IMR-90 (cell line): ENCODE results near the gene PRSS38. TPM values are rescaled to one million over a fixed set of nuclear protein-coding genes. Genes with fewer than 3 reads are reported as not detected.
A peak's percentile ranks its signal among the peaks of the same experiment; 100 is the strongest.

Experiments
- ATAC-seq: fragments of 200-7000 bp; cut with Tn5 transposase; 2 replicates; pipeline ENCODE4 v1.9.1; 2020; ENCODE audit warnings: low read depth, mild to moderate bottlenecking, moderate library complexity
- BruUV-seq: library from RNA; stranded (reverse); fragments of 400-500 nt; replicated peaks from 2 replicates; lab custom pipeline; 2021; lab: Mats Ljungman, UMichigan
- CTCF ChIA-PET: fragments of 300-600 bp; formaldehyde crosslinking; extraction: SDS; loops from one replicate; lab custom pipeline; 2021; ENCODE audit warnings: antibody characterized with exemption; lab: Yijun Ruan, JAX
- POLR2A ChIA-PET: fragments of 300-600 bp; sonication (Branson Sonifier 250); formaldehyde crosslinking; loops from one replicate; lab custom pipeline; 2022; ENCODE audit warnings: antibody characterized with exemption; ENCODE audit not compliant: unreplicated experiment; lab: Charles Lee
- DNase-seq: peaks from one replicate; pipeline ENCODE4 v3.0.0; 2013
- H2AFZ ChIP-seq: replicated peaks from 2 replicates; pipeline ENCODE3; 2013; ENCODE audit warnings: low read length, mild to moderate bottlenecking; ENCODE audit not compliant: poor library complexity
- H2AK5ac ChIP-seq: 2 replicates; pipeline ENCODE4 v1.6.1; 2013; ENCODE audit warnings: low read depth, low read length, inconsistent platforms
- H2AK9ac ChIP-seq: replicated peaks from 2 replicates; pipeline ENCODE3; 2013; ENCODE audit warnings: mild to moderate bottlenecking, low read depth, low read length, moderate library complexity; ENCODE audit not compliant: poor library complexity
- H2BK120ac ChIP-seq: 2 replicates; pipeline ENCODE4 v1.6.1; 2013; ENCODE audit warnings: low read depth, low read length, inconsistent platforms
- H2BK15ac ChIP-seq: 3 replicates; pipeline ENCODE4 v1.6.1; 2013; ENCODE audit warnings: low read depth, low read length, inconsistent platforms
- H2BK20ac ChIP-seq: 2 replicates; pipeline ENCODE4 v1.6.1; 2013; ENCODE audit warnings: low read depth, mild to moderate bottlenecking, inconsistent platforms, low read length, moderate library complexity
- H2BK5ac ChIP-seq: 2 replicates; pipeline ENCODE4 v1.6.1; 2013; ENCODE audit warnings: mild to moderate bottlenecking, low read depth, low read length, inconsistent platforms; ENCODE audit not compliant: poor library complexity, severe bottlenecking
- H3K14ac ChIP-seq: replicated peaks from 2 replicates; pipeline ENCODE4 v1.6.1; 2013; ENCODE audit warnings: low read depth, low read length, inconsistent platforms
- H3K18ac ChIP-seq: 2 replicates; pipeline ENCODE4 v1.6.1; 2013; ENCODE audit warnings: low read depth, low read length, control low read depth
- H3K23ac ChIP-seq: 2 replicates; pipeline ENCODE4 v1.6.1; 2013; ENCODE audit warnings: low read depth, low read length, inconsistent platforms
- H3K27ac ChIP-seq: 2 replicates; pipeline ENCODE4 v1.5.1; 2013; ENCODE audit warnings: mild to moderate bottlenecking, control low read depth, low read length; ENCODE audit not compliant: insufficient read depth
- H3K27me3 ChIP-seq: 2 replicates; pipeline ENCODE4 v1.6.1; 2013; ENCODE audit warnings: low read length; ENCODE audit not compliant: control insufficient read depth, insufficient read depth
- H3K36me3 ChIP-seq: 2 replicates; pipeline ENCODE4 v1.6.1; 2013; ENCODE audit warnings: low read length, mixed read lengths; ENCODE audit not compliant: control insufficient read depth, insufficient read depth
- H3K4ac ChIP-seq: 2 replicates; pipeline ENCODE4 v1.6.1; 2013; ENCODE audit warnings: low read depth, low read length, inconsistent platforms
- H3K4me1 ChIP-seq: 2 replicates; pipeline ENCODE4 v1.6.1; 2013; ENCODE audit warnings: low read length, mixed read lengths; ENCODE audit not compliant: control insufficient read depth, insufficient read depth
- H3K4me2 ChIP-seq: 2 replicates; pipeline ENCODE4 v1.6.1; 2013; ENCODE audit warnings: low read depth, mild to moderate bottlenecking, control low read depth, low read length, moderate library complexity
- H3K4me3 ChIP-seq: 2 replicates; pipeline ENCODE4 v1.5.1; 2013; ENCODE audit warnings: low read depth, mild to moderate bottlenecking, control low read depth, low read length, moderate library complexity; ENCODE audit not compliant: insufficient read depth
- H3K56ac ChIP-seq: 2 replicates; pipeline ENCODE4 v1.6.1; 2013; ENCODE audit warnings: low read length, inconsistent platforms; ENCODE audit not compliant: insufficient read depth; ENCODE audit errors: extremely low read depth
- H3K79me1 ChIP-seq, 2 experiments: 2 replicates each; pipeline ENCODE4 v1.6.1; 2013; ENCODE audit warnings: low read length in 2 of 2, inconsistent platforms in 1 of 2, low read depth in 1 of 2
- H3K9ac ChIP-seq: 2 replicates; pipeline ENCODE4 v1.6.1; 2013; ENCODE audit warnings: low read depth, low read length, control low read depth
- H3K9me1 ChIP-seq: 2 replicates; pipeline ENCODE4 v1.6.1; 2013; ENCODE audit warnings: low read length, inconsistent platforms; ENCODE audit not compliant: insufficient read depth
- H3K9me3 ChIP-seq: 2 replicates; pipeline ENCODE4 v1.6.1; 2013; ENCODE audit warnings: low read length; ENCODE audit not compliant: control insufficient read depth, insufficient read depth
- H4K20me1 ChIP-seq: 2 replicates; pipeline ENCODE4 v1.6.1; 2013; ENCODE audit warnings: low read length, inconsistent platforms; ENCODE audit not compliant: insufficient read depth
- H4K5ac ChIP-seq: 2 replicates; pipeline ENCODE4 v1.6.1; 2013; ENCODE audit warnings: mild to moderate bottlenecking, low read depth, low read length, control low read depth
- H4K8ac ChIP-seq, 2 experiments: 2 replicates each; pipeline ENCODE4 v1.6.1; 2013; ENCODE audit warnings: low read depth in 2 of 2, low read length in 2 of 2, control low read depth in 1 of 2, inconsistent platforms in 1 of 2
- H4K91ac ChIP-seq: 2 replicates; pipeline ENCODE4 v1.6.1; 2013; ENCODE audit warnings: low read depth, low read length, inconsistent platforms; ENCODE audit not compliant: insufficient read depth
- NFE2L2 ChIP-seq: fragments of 150-350 bp; IDR thresholded peaks from 2 replicates; pipeline ENCODE4 v1.6.1; 2016; ENCODE audit warnings: low read depth, mild to moderate bottlenecking, low read length
- RAD21 ChIP-seq: IDR thresholded peaks from 2 replicates; pipeline ENCODE4 v1.6.1; 2012; ENCODE audit warnings: low read length, improper control_type of control experiment
- RCOR1 ChIP-seq: IDR thresholded peaks from 2 replicates; pipeline ENCODE4 v1.6.1; 2012; ENCODE audit warnings: mild to moderate bottlenecking, low read length, improper control_type of control experiment; ENCODE audit not compliant: insufficient replicate concordance
- WGBS, 2 experiments: methylation state at CpG; one replicate each; pipeline versions ENCODE4 v1.1.5 to v1.1.7; 2013; ENCODE audit warnings: missing lambda C conversion rate in 2 of 2; ENCODE audit not compliant: insufficient read length in 1 of 2; ENCODE audit errors: extremely low coverage in 2 of 2; 5-methylcytosine and 5-hydroxymethylcytosine counted together
- dilution Hi-C: fragments of 300-500 bp; cut with HindIII; formaldehyde crosslinking; loops from one replicate; pipeline ENCODE4 v1.14.3; 2018; ENCODE audit warnings: low sequenced_read_pairs; ENCODE audit not compliant: unreplicated experiment
- in situ Hi-C: fragments of 300-500 bp; cut with MboI; formaldehyde crosslinking; loops from 3 replicates; pipeline ENCODE4 v1.14.3; 2019; ENCODE audit warnings: low sequenced_read_pairs, inconsistent platforms, mixed read lengths
- intact Hi-C: fragments of 100-400 bp; cut with micrococcal nuclease; formaldehyde crosslinking; loops from 2 replicates; pipeline ENCODE4 v1.10.0; 2022
- polyA plus RNA-seq, 3 experiments: library from polyadenylated mRNA; depleted of rRNA; stranded (reverse); fragments of >200 nt; gene quantifications; 2 replicates each; pipeline ENCODE4 v1.2.3, GENCODE V29; 2012; ENCODE audit warnings: low replicate concordance in 1 of 3
- total RNA-seq: library from RNA; depleted of rRNA; stranded (reverse); fragments of >200 nt; gene quantifications from 2 replicates; pipeline ENCODE4 v1.2.3, GENCODE V29; 2012
- TF ChIP-seq, protein P1 (sequence below): conservative IDR thresholded peaks from 2 replicates; pipeline ENCODE4 v1.5.1; 2012; ENCODE audit warnings: mild to moderate bottlenecking, low read depth, low read length, improper control_type of control experiment

The PRSS38 gene
- total and polyA plus RNA-seq, 2 of the 4 experiments (the other 2 are of a cell fraction): not detected

DNA sequence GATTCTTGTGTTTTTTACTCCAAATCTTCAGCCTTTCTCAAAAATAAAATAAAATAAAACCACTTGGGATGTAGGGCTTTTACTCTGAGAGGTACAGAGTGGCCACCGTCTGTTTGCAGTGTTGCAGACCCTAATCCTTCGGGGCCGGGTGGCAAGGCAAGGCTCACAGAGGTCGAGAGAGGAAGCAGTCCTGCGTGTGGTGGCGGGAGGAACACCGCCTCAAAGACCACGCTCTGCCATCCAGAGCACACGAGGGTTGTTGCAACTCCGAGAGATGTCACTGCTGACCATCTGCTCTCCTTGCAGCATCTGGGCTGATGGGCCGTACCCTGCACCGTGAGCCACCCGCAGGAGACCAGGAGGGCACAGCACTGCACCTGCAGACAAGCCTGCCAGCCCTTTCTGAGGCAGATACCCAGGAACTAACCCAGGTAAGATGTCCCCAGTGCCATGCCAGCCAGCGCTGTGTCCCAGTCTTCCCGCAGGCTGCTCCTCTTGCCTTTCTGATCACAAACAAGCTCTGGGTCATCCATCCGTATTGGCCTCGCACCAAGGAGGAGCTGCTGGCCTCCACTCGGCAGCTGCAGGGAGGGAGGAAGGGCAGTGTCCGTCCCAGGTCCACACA, 48.7 kb upstream of the PRSS38 start:
- H3K18ac ChIP-seq: no peak overlapping the region
- no TSS peak for BruUV-seq
- H4K8ac ChIP-seq: no peak overlapping the region
- 82% methylated on average over 6 of the region's 19 CpGs; no CpG with 5 or more reads in 1 of the 2 experiments for WGBS, 2 experiments
- intact Hi-C loops (no loop called here), in situ Hi-C loops (loop anchor here (10.0 kb wide), 1 partner anchor 318 kb away; the partner anchor contains the start of gene ARF1), dilution Hi-C loops (no loop called here)
- ChIA-PET CTCF (interaction anchor here (0.6 kb wide), 1 partner anchor 181 kb away, joined by 3 read pairs; no protein-coding TSS in a partner anchor), POLR2A (interaction anchor here (0.6 kb wide), 1 partner anchor 311 kb away, joined by 6 read pairs; no protein-coding TSS in a partner anchor)
- H3K4ac ChIP-seq: no peak overlapping the region
- no peaks in the 10 kb centered on the region for H3K27me3 ChIP-seq
- H4K5ac ChIP-seq: no peak overlapping the region
- no peak overlapping the region for H3K27ac ChIP-seq
- H3K9me1 ChIP-seq: peaks cover 9% of the 10 kb centered on the region
- DNase-seq (no peak), ATAC-seq (no peak)
- H4K20me1 ChIP-seq: peaks cover 40% of the 10 kb centered on the region
- H2AK5ac ChIP-seq: no peak overlapping the region
- H3K4me1 ChIP-seq: peaks cover 13% of the 10 kb centered on the region
- H2BK5ac ChIP-seq: no peak overlapping the region
- no peak overlapping the region for H2AK9ac ChIP-seq
- H2BK15ac ChIP-seq: no peak overlapping the region
- H3K56ac ChIP-seq: no peak overlapping the region
- H3K79me1 ChIP-seq: peaks cover 6 to 52% of the 10 kb centered on the region in 2 experiments; a peak in 3 of 4 replicates
- no peak overlapping the region for H3K23ac ChIP-seq
- no peak overlapping the region for H3K9ac ChIP-seq
- no peak overlapping the region for H2BK120ac ChIP-seq
- H3K9me3 ChIP-seq: no peaks in the 10 kb centered on the region
- peaks cover 32% of the 10 kb centered on the region for H3K36me3 ChIP-seq
- H2AFZ ChIP-seq: peak overlapping the region; percentile 67
- no peak overlapping the region for H3K14ac ChIP-seq
- H3K4me3 ChIP-seq: no peak overlapping the region
- H4K91ac ChIP-seq: no peak overlapping the region
- H3K4me2 ChIP-seq: no peak overlapping the region
- H2BK20ac ChIP-seq: no peak overlapping the region
- no peak for TF ChIP-seq RAD21
- no peak for TF ChIP-seq NFE2L2
- TF ChIP-seq, protein P1, sequence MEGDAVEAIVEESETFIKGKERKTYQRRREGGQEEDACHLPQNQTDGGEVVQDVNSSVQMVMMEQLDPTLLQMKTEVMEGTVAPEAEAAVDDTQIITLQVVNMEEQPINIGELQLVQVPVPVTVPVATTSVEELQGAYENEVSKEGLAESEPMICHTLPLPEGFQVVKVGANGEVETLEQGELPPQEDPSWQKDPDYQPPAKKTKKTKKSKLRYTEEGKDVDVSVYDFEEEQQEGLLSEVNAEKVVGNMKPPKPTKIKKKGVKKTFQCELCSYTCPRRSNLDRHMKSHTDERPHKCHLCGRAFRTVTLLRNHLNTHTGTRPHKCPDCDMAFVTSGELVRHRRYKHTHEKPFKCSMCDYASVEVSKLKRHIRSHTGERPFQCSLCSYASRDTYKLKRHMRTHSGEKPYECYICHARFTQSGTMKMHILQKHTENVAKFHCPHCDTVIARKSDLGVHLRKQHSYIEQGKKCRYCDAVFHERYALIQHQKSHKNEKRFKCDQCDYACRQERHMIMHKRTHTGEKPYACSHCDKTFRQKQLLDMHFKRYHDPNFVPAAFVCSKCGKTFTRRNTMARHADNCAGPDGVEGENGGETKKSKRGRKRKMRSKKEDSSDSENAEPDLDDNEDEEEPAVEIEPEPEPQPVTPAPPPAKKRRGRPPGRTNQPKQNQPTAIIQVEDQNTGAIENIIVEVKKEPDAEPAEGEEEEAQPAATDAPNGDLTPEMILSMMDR: no peak
- no peak for TF ChIP-seq RCOR1
